GM12878 (cell line): ENCODE measurements around the gene CCDC8.
"Not testable (repeated sequence)": the region's sequence is repeated elsewhere in the genome, so short reads cannot be mapped to it uniquely, and the experiment has no call there.

Source experiments
- EGR1 ChIP-seq, 2 experiments: IDR thresholded peaks; 1 replicate in 1 of 2; 2 replicates in 1 of 2; pipeline ENCODE4 v1.6.1; 2011 to 2012; ENCODE audit warnings: low read depth in 2 of 2, low read length in 2 of 2, borderline replicate concordance in 1 of 2, mild to moderate bottlenecking in 1 of 2, moderate library complexity in 1 of 2
- KDM1A ChIP-seq: fragments of 200-600 bp; sonication (generic); IDR thresholded peaks from 2 replicates; pipeline ENCODE4 v1.6.1; 2016; ENCODE audit warnings: borderline replicate concordance
- POLR2A ChIP-seq: IDR thresholded peaks from 2 replicates; pipeline ENCODE4 v1.6.1; 2011; ENCODE audit warnings: low read depth, mild to moderate bottlenecking, low read length
- YBX1 ChIP-seq: fragments of 450-650 bp; IDR thresholded peaks from 2 replicates; pipeline ENCODE4 v1.6.1; 2016; ENCODE audit warnings: antibody characterized with exemption
- ZNF274 ChIP-seq: IDR thresholded peaks from one replicate; pipeline ENCODE4 v1.8.0; 2011; ENCODE audit not compliant: insufficient read length, insufficient read depth
- TF ChIP-seq, protein P1 (sequence below): IDR thresholded peaks from 2 replicates; pipeline ENCODE4 v1.6.1; 2012; ENCODE audit warnings: low read depth, low read length, improper control_type of control experiment
- TF ChIP-seq, protein P2 (sequence below), 3 experiments: IDR thresholded peaks in 2 of 3; conservative IDR thresholded peaks in 1 of 3; 2 replicates each; pipeline ENCODE4 v1.5.1; 2011; ENCODE audit warnings: low read depth in 3 of 3, low read length in 3 of 3, mild to moderate bottlenecking in 3 of 3, control low read depth in 2 of 3, moderate library complexity in 2 of 3, inconsistent platforms in 1 of 3, mixed read lengths in 1 of 3; ENCODE audit not compliant: control insufficient read depth in 2 of 3, insufficient read depth in 1 of 3; ENCODE audit errors: extremely low read depth in 1 of 3

- not testable (repeated sequence) for TF ChIP-seq EGR1 (IDR thresholded peaks at IDR 0.05; ENCODE audit: borderline replicate concordance in 1 of 2, low read depth in 2 of 2, low read length in 2 of 2); ZNF274; YBX1; KDM1A; POLR2A
- TF ChIP-seq, protein P1, sequence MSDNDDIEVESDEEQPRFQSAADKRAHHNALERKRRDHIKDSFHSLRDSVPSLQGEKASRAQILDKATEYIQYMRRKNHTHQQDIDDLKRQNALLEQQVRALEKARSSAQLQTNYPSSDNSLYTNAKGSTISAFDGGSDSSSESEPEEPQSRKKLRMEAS = not testable (repeated sequence)
- TF ChIP-seq, protein P2, sequence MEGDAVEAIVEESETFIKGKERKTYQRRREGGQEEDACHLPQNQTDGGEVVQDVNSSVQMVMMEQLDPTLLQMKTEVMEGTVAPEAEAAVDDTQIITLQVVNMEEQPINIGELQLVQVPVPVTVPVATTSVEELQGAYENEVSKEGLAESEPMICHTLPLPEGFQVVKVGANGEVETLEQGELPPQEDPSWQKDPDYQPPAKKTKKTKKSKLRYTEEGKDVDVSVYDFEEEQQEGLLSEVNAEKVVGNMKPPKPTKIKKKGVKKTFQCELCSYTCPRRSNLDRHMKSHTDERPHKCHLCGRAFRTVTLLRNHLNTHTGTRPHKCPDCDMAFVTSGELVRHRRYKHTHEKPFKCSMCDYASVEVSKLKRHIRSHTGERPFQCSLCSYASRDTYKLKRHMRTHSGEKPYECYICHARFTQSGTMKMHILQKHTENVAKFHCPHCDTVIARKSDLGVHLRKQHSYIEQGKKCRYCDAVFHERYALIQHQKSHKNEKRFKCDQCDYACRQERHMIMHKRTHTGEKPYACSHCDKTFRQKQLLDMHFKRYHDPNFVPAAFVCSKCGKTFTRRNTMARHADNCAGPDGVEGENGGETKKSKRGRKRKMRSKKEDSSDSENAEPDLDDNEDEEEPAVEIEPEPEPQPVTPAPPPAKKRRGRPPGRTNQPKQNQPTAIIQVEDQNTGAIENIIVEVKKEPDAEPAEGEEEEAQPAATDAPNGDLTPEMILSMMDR (IDR thresholded peaks at IDR 0.05 in 2 of 3, conservative IDR thresholded peaks at IDR 0.05 in 1 of 3; ENCODE audit: control insufficient read depth in 2 of 3, extremely low read depth in 1 of 3, insufficient read depth in 1 of 3, low read depth in 3 of 3, low read length in 3 of 3) = not testable (repeated sequence)
Observed at GRCh38 chr19:46375476-46376067, 37.8 kb downstream of the CCDC8 start.
